ENCODE data around the gene RERE. TPM values are rescaled to one million over a fixed set of nuclear protein-coding genes. Genes with fewer than 3 reads are reported as not detected.

RERE gene
- total and polyA plus RNA-seq, 7 donors, result 38.8 to 308 (median 99.7) TPM

GRCh38 chr1:8367571-8368194, 449.8 kb downstream of the RERE start:
- Histone ChIP-seq H3K4me3 (no peak overlapping the region), H3K9me3 (no peaks in the 10 kb centered on the region), H3K36me3 (ENCODE audit: insufficient read depth in 1 of 2, low read depth in 1 of 2) (peaks cover 0 to 20% of the 10 kb centered on the region in 2 donors), H3K27ac (peak overlapping the region; percentile 87), H3K27me3 (ENCODE audit: insufficient read depth in 3 of 3, low read length in 2 of 3) (no peaks in the 10 kb centered on the region), H3K4me1 (peaks cover 96% of the 10 kb centered on the region)
- intact Hi-C loops (cut with DNase I), result no loop called here
- ATAC-seq (no peak), DNase-seq (no peak)
- WGBS, 3 donors, result 52 to 74% (median 62%) methylated on average over 8 of the region's 8 CpGs
- TF ChIP-seq CTCF (IDR thresholded peaks at IDR 0.05), result no peak

GRCh38 chr1:8365661-8366362, 451.6 kb downstream of the RERE start:
- intact Hi-C loops (cut with DNase I), result no loop called here
- peak overlapping the region; percentile 37 for H3K27ac ChIP-seq
- 82 to 86% (median 86%) methylated on average over 24 of the region's 24 CpGs for whole genome bisulfite sequencing, 3 donors

GRCh38 chr1:8364528-8365442, 452.7 kb downstream of the RERE start:
- peak in 1 of 2 donors; percentile 72 for DNase-seq
- Histone ChIP-seq H3K36me3 (ENCODE audit: insufficient read depth in 1 of 2, low read depth in 1 of 2) (peaks cover 0 to 44% of the 10 kb centered on the region in 2 donors), H3K4me3 (no peak overlapping the region), H3K4me1 (peaks cover 69% of the 10 kb centered on the region), H3K27me3 (ENCODE audit: insufficient read depth in 3 of 3, low read length in 2 of 3) (no peaks in the 10 kb centered on the region), H3K9me3 (no peaks in the 10 kb centered on the region), H3K27ac (peak overlapping the region; percentile 63)
- no peak for TF ChIP-seq CTCF (IDR thresholded peaks at IDR 0.05)
- 60 to 78% (median 62%) methylated on average over 29 of the region's 29 CpGs for WGBS, 3 donors
- peak in 3 of 4 donors; percentile 11 to 47 (median 39) for ATAC-seq
- intact Hi-C loops (cut with DNase I), result no loop called here

More at GRCh38 chr1:8365661-8366362, 451.6 kb downstream of the RERE start:
- H3K27me3 ChIP-seq (ENCODE audit: insufficient read depth in 3 of 3, low read length in 2 of 3), result no peaks in the 10 kb centered on the region
- peak in 1 of 2 donors; percentile 43 for DNase-seq
- no peak overlapping the region for H3K4me3 ChIP-seq
- no peak for TF ChIP-seq CTCF (IDR thresholded peaks at IDR 0.05)
- H3K36me3 ChIP-seq (ENCODE audit: insufficient read depth in 1 of 2, low read depth in 1 of 2), result peaks cover 0 to 38% of the 10 kb centered on the region in 2 donors
- peaks cover 79% of the 10 kb centered on the region for H3K4me1 ChIP-seq
- ATAC-seq, result peak in 2 of 4 donors; percentile 22 to 26
- no peaks in the 10 kb centered on the region for H3K9me3 ChIP-seq

GRCh38 chr1:8363767-8364301, 453.6 kb downstream of the RERE start:
- Histone ChIP-seq H3K4me3 (no peak overlapping the region), H3K9me3 (no peaks in the 10 kb centered on the region), H3K4me1 (peaks cover 59% of the 10 kb centered on the region), H3K36me3 (ENCODE audit: insufficient read depth in 1 of 2, low read depth in 1 of 2) (peaks cover 0 to 53% of the 10 kb centered on the region in 2 donors), H3K27me3 (ENCODE audit: insufficient read depth in 3 of 3, low read length in 2 of 3) (no peaks in the 10 kb centered on the region), H3K27ac (peak overlapping the region; percentile 63)
- WGBS, 3 donors, result 58 to 65% (median 63%) methylated on average over 18 of the region's 18 CpGs
- intact Hi-C loops (cut with DNase I), result no loop called here
- no peak for ATAC-seq
- peak in 1 of 2 donors; percentile 57 for DNase-seq
- no peak for TF ChIP-seq CTCF (IDR thresholded peaks at IDR 0.05)
